Measurements from ENCODE around the gene LGALS12. TPM values are rescaled to one million over a fixed set of nuclear protein-coding genes. Genes with fewer than 3 reads are reported as not detected.

Gene LGALS12
- total RNA-seq, 1 donor from 2014 or later, result 0.49 TPM

GRCh38 chr11:63476618-63477017, 29.3 kb upstream of the LGALS12 start:
- Histone ChIP-seq H3K36me3 (no peaks in the 10 kb centered on the region), H3K9me3 (no peaks in the 10 kb centered on the region), H3K4me3 (no peak overlapping the region), H3K27me3 (no peaks in the 10 kb centered on the region), H3K27ac (no peak overlapping the region), H3K4me1 (no peaks in the 10 kb centered on the region)
- intact Hi-C loops (cut with DNase I), result loop anchor here (10.0 kb wide), 1 partner anchor 158 kb away; no protein-coding TSS in a partner anchor
- ATAC-seq (no peak), DNase-seq (no peak)
- no peak for TF ChIP-seq CTCF (IDR thresholded peaks at IDR 0.05)

- Histone ChIP-seq H3K9me3 (no peaks in the 10 kb centered on the region), H3K27ac (no peak overlapping the region), H3K4me3 (no peak overlapping the region), H3K27me3 (no peaks in the 10 kb centered on the region), H3K36me3 (no peaks in the 10 kb centered on the region), H3K4me1 (no peaks in the 10 kb centered on the region)
- TF ChIP-seq CTCF (IDR thresholded peaks at IDR 0.05), result peak; percentile 90
- intact Hi-C loops (cut with DNase I), result loop anchor here (10.0 kb wide), 1 partner anchor 156 kb away; no protein-coding TSS in a partner anchor
- ATAC-seq (peak; percentile 99), DNase-seq (no peak)
These were observed 27.0 kb upstream of the LGALS12 start for GRCh38 chr11:63478896-63479295.

- intact Hi-C loops (cut with DNase I), result loop anchor here (10.0 kb wide), 1 partner anchor 255 kb away; no protein-coding TSS in a partner anchor
- Histone ChIP-seq H3K9me3 (no peaks in the 10 kb centered on the region), H3K4me1 (no peaks in the 10 kb centered on the region), H3K4me3 (no peak overlapping the region), H3K36me3 (no peaks in the 10 kb centered on the region), H3K27ac (no peak overlapping the region), H3K27me3 (no peaks in the 10 kb centered on the region)
- no peak for TF ChIP-seq CTCF (IDR thresholded peaks at IDR 0.05)
- ATAC-seq (no peak), DNase-seq (no peak)
These were observed 25.8 kb upstream of the LGALS12 start for GRCh38 chr11:63480039-63480438.

DNA sequence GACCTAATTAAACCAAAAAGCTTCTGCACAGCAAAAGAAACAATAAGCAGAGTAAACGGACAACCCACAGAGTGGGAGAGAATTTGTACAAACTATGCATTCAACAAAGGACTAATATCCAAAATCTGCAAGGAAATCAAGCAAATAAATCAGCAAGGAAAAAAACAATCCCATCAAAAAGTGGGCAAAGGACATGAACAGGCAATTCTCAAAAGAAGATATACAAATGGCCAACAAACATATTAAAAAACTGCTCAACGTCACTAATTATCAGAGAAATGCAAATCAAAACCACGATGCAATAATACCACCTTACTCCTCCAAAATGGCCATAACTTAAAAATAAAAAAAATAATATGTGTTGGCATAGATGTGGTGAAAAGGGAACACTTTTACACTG, 20.1 kb upstream of the LGALS12 start:
- Histone ChIP-seq H3K9me3 (no peaks in the 10 kb centered on the region), H3K27ac (no peak overlapping the region), H3K36me3 (no peaks in the 10 kb centered on the region), H3K4me1 (no peaks in the 10 kb centered on the region), H3K27me3 (no peaks in the 10 kb centered on the region), H3K4me3 (no peak overlapping the region)
- no peak for TF ChIP-seq CTCF (IDR thresholded peaks at IDR 0.05)
- no peak for DNase-seq
- intact Hi-C loops (cut with DNase I), result loop anchor here (10.0 kb wide), 1 partner anchor 249 kb away; no protein-coding TSS in a partner anchor
- no peak for ATAC-seq

- no peak for ATAC-seq
- intact Hi-C loops (cut with DNase I), result loop anchor here (10.0 kb wide), 1 partner anchor 246 kb away; no protein-coding TSS in a partner anchor
These were observed 17.1 kb upstream of the LGALS12 start for GRCh38 chr11:63488789-63489188.

More at GRCh38 chr11:63488789-63489188, 17.1 kb upstream of the LGALS12 start:
- DNase-seq, result no peak
- H3K4me1 ChIP-seq, result peaks cover 11% of the 10 kb centered on the region
- no peak for TF ChIP-seq CTCF (IDR thresholded peaks at IDR 0.05)
- H3K27ac ChIP-seq, result no peak overlapping the region
- no peaks in the 10 kb centered on the region for H3K27me3 ChIP-seq
- no peaks in the 10 kb centered on the region for H3K36me3 ChIP-seq
- no peaks in the 10 kb centered on the region for H3K9me3 ChIP-seq
- H3K4me3 ChIP-seq, result no peak overlapping the region

Measured in upper lobe of right lung (tissue), 1 donor.